ENCODE results near the gene PHLDB3.

GRCh38 chr19:43506629-43507028 lies 2.1 kb upstream of the PHLDB3 start:
- TF ChIP-seq, protein P1, sequence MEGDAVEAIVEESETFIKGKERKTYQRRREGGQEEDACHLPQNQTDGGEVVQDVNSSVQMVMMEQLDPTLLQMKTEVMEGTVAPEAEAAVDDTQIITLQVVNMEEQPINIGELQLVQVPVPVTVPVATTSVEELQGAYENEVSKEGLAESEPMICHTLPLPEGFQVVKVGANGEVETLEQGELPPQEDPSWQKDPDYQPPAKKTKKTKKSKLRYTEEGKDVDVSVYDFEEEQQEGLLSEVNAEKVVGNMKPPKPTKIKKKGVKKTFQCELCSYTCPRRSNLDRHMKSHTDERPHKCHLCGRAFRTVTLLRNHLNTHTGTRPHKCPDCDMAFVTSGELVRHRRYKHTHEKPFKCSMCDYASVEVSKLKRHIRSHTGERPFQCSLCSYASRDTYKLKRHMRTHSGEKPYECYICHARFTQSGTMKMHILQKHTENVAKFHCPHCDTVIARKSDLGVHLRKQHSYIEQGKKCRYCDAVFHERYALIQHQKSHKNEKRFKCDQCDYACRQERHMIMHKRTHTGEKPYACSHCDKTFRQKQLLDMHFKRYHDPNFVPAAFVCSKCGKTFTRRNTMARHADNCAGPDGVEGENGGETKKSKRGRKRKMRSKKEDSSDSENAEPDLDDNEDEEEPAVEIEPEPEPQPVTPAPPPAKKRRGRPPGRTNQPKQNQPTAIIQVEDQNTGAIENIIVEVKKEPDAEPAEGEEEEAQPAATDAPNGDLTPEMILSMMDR (IDR thresholded peaks at IDR 0.05): no peak
- TF ChIP-seq EZH2phosphoT487 (IDR thresholded peaks at IDR 0.05): no peak
- no peak for TF ChIP-seq EZH2 (IDR thresholded peaks at IDR 0.05)

Data from neural progenitor cell (in vitro differentiated cells).